HG03432 (cell line): ENCODE measurements around the gene EFHC1.
"Not testable (repeated sequence)": the region's sequence is repeated elsewhere in the genome, so short reads cannot be mapped to it uniquely, and the experiment has no call there.

Source experiments
- ATAC-seq: cut with Tn5 transposase; IDR thresholded peaks from one replicate; pipeline ENCODE4 v1.9.1; 2021; ENCODE audit warnings: mild to moderate bottlenecking, moderate library complexity; ENCODE audit not compliant: unreplicated experiment

Gene EFHC1, protein sequence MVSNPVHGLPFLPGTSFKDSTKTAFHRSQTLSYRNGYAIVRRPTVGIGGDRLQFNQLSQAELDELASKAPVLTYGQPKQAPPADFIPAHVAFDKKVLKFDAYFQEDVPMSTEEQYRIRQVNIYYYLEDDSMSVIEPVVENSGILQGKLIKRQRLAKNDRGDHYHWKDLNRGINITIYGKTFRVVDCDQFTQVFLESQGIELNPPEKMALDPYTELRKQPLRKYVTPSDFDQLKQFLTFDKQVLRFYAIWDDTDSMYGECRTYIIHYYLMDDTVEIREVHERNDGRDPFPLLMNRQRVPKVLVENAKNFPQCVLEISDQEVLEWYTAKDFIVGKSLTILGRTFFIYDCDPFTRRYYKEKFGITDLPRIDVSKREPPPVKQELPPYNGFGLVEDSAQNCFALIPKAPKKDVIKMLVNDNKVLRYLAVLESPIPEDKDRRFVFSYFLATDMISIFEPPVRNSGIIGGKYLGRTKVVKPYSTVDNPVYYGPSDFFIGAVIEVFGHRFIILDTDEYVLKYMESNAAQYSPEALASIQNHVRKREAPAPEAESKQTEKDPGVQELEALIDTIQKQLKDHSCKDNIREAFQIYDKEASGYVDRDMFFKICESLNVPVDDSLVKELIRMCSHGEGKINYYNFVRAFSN

DNA sequence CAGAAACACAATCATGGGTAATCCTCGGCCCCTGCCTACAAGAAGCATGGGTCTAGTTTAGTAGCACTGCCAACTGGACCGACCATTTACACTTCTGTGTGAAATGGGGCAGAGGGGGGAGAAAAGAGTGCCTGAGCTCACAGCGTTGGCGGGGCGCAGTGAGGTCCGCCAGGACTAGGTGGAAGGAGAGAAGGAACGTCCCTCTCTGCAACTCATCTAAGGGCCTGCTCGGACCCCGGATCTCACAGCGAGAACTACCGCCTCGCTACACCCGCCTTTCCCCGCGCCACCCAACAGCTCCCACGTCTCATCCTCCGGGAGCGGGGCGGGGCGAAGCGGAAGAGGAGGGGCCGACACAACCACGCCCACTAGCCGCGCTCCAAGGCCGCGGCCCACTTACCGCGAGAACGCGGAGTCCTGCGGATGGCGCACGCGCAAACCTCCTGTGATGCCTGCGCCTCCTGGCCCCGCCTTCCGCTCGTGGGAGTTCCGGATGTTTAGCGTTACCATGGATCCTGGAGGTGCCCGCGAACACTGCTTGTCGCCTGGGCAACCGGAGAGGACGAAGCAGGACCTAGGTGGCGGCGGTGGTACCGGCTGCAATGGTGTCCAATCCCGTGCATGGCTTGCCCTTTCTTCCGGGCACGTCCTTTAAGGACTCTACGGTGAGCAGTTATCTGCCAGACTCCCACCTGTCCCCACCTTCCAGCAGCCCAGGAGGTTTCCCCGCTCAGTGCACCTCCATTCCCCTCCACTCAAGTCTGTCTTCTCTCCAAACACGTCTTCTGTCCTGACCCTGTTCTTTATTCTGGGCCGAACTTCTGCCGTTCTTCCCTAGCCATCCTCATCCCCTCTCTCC lies at the start of gene EFHC1:
EFHC1 (plus strand) TSS at position 534 of the 859 bp plus-strand sequence; CDS start at position 603, 69 bp downstream.
- ATAC-seq, result peak; percentile 95

DNA sequence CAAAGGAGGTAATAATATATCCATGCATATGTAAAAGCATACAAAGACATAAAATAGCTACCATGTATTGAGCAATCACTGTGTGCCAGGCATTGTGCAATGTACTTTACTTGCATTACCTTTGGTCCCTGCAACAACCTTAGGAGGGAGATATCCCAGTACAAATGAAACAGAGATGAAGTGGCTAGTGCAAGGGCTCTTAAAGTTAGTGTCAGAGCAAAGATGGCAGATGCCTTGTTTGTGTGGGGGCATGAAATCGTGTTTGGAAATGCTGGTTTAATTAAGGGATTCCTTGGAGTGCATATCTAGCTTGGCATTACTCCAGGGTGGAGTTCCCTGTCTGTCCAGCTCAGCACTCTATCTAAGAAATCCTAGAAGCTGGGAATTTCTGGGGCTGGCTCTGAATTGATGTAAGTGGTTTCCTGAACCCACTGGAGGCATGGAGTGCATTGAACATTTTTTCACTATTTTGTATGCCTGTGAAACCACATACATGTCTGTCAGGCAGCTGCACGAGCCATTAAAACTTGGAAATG lies 48.4 kb upstream of the EFHC1 start:
- no peak for ATAC-seq

- ATAC-seq, result no peak
These were observed 46.9 kb upstream of the EFHC1 start for GRCh38 chr6:52373151-52373690.

GRCh38 chr6:52374247-52374646 lies 45.9 kb upstream of the EFHC1 start:
- no peak for ATAC-seq

- no peak for ATAC-seq
These were observed 44.2 kb upstream of the EFHC1 start for GRCh38 chr6:52375780-52376556.

GRCh38 chr6:52376763-52377162 lies 43.4 kb upstream of the EFHC1 start:
- no peak for ATAC-seq

GRCh38 chr6:52377538-52378221 lies 42.5 kb upstream of the EFHC1 start:
- peak; percentile 44 for ATAC-seq

DNA sequence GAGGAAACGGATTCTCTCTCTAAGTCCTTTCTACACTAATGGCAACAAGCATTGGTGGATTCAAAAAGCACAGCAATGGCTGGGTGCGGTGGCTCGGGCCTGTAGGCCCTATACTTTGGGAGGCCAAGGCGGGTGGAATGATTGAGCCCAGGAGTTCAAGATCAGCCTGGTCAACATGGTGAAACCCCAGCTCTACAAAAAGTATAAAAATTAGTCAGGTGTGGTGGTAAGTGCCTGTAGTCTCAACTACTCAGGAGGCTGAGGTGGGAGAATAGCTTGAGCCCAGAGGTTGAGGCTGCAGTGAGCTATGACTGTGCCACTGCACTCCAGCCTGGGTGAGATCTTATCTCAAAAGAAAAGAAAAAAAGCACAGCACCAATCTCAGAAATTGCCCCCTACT lies 38.9 kb upstream of the EFHC1 start:
- ATAC-seq, result no peak

DNA sequence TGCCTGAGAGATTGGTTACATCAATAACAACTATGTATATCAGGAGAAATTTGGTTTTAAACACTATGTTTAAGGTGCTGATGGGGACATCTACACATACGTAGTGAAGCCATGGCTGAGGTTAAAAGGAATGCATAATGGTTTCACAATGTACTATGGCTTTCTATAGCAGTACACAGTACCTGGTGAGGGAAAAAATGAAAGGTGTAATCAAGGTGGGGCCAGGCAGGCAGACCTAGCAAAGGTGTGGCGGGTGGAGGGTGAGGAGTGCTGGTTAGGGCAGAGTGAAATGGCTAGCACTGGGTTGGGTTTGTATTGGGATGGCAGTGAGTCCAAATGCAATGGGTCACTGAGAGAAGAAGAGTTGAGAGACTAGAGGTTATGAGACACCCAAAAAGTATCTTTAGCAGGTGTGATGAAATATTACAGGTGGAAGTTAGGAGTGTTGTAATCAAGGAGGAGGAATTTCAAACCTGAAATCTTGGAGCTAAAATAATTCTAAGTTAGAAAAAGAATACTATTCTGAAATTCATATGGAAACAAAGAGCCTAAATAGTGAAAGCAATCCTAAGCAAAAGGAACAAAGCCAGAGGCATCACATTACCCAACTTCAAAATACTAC lies 35.9 kb upstream of the EFHC1 start:
- no peak for ATAC-seq

DNA sequence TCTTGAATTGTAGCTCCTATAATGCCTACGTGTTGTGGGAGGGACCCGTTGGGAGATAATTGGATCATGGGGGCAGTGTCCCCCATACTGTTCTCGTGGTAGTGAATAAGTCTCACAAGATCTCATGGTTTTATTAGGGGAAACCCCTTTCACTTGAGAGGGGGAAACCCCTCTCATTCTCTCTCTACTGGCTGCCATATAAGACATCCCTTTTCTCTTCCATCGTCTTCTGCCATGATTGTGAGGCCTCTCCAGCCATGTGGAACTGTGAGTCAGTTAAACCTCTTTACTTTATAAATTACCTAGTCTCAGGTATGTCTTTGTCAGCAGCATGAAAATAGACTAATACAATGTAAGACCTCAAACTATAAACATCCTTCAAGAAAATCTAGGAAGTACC lies 35.1 kb upstream of the EFHC1 start:
- no peak for ATAC-seq

DNA sequence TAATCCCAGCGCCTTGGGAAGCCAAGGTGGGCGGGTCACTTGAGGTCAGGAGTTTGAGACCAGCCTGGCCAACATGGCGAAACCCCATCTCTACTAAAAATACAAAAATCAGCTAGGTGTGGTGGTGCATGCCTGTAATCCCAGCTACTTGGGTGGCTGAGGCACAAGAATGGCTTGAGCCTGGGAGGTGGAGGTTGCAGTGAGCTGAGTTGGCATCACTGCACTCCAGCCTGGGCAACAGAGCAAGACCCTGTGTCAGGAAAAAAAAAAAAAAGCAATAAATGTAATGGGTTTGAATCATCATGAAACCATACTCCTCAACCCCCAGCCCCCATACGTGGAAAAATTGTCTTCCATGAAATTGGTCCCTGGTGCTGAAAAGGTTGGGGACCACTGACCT lies 32.0 kb upstream of the EFHC1 start:
- ATAC-seq, result not testable (repeated sequence)

- ATAC-seq, result no peak
These were observed 31.4 kb upstream of the EFHC1 start for GRCh38 chr6:52388790-52389189.

- no peak for ATAC-seq
These were observed 30.9 kb upstream of the EFHC1 start for GRCh38 chr6:52389264-52389625.

DNA sequence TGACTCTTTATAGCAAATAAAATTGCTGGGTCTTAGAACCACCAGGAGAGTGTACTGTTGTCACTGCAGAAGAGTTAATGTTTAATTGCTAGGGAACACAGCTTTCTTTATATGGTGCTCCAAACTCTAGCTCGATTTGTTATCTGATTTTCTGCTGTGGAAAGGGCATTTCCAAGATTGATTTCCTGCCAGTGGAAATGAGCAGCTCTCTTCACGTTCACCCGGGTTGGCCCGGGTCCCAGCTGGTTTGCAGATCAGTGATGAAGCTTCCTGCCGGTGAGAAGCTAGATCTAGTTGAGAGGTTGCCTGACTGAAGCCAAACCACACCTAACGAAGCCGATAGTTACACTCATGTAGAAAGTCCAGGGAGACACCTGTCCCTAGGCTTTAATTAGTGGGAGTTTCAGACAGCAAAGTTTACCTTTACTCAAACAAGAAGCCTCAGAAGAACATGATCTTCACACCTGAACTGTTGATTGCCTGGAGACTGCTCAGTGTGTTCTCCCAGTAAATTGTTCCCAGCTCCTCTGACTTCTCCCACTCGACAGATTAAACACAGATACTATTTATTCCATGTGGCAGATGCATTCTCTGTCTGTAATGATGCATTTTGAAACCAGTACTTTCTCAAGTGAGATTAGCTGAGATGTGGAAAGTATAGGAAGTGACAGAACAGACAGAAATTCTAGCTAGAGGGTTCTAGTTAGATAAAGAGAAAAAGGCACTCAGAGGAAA lies 30.3 kb upstream of the EFHC1 start:
- peak; percentile 69 for ATAC-seq

DNA sequence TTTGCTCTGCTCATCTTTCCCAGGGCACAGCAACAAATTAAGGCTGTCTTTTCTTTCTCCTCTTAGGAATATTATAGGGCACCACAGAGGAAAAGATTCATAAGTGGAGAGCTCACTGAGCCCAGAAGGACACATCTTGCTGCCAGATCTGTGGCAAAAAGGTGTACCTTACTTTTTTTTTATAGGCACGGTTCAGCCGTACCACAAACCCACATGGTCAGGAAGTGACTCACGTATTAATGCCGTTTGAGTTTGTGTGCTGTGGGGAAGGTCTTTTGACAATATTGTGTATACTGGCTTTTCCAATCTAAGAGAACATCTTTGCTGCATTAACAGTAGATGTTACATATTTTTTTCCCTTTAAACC lies 29.8 kb upstream of the EFHC1 start:
- peak; percentile 57 for ATAC-seq

DNA sequence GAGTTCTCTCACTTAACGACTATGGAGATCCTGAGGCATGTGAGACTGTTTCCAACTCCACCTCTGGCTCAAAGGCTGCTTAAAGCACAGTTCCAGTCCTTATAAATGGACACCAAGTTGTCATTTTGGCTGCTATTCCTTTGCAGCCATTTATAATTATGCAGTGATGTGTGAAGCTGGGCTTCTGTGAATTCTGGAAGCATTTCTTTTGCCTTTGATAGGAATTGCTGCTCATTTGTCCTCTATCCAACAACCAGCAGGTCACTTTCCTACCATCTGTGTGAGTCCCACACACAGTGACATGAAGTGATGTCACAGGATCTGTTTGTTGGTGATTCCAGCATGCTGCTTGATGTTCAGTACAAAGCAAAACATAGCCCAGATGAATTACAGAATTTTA lies 28.5 kb upstream of the EFHC1 start:
- no peak for ATAC-seq

GRCh38 chr6:52392944-52393343 lies 27.2 kb upstream of the EFHC1 start:
- no peak for ATAC-seq

DNA sequence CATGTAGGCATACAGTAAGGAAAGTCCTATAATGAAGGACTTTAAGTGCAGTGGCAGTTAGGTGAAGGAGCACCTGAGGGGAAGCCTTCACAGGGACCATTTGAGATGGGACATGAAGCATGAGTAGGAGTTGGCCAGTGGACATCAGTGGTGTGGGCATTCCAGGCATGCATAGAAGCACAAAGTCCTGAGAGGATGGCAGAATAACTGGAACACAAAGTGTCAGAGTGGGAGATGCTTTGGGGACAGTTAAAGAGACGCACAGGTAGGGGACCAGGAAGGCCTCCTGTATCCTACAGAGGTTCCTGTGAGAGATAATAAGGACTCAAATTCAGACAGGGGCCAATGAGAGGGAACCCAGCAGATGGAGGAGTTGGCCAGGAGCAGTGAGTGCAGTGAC lies 26.4 kb upstream of the EFHC1 start:
- peak; percentile 2 for ATAC-seq

- peak; percentile 56 for ATAC-seq
These were observed 25.9 kb upstream of the EFHC1 start for GRCh38 chr6:52394251-52394666.
